HEK293 (cell line): ENCODE measurements around the gene BTRC.

ENCODE experiments used
- CTCF ChIA-PET: fragments of 350-600 bp; formaldehyde crosslinking; extraction: SDS; loops from one replicate; lab custom pipeline; 2021; ENCODE audit warnings: antibody characterized with exemption; lab: Yijun Ruan, JAX
- POLR2A ChIA-PET: fragments of 300-600 bp; formaldehyde crosslinking; extraction: SDS; loops from one replicate; lab custom pipeline; 2020; ENCODE audit warnings: antibody characterized with exemption, inconsistent platforms; lab: Yijun Ruan, JAX
- H3K27ac ChIP-seq: fragments of 200-500 bp; sonication (Bioruptor generic); 2 replicates; pipeline ENCODE4 v1.5.1; 2014; ENCODE audit warnings: low read depth, low read length, control low read depth, inconsistent platforms; ENCODE audit errors: extremely low read depth
- H3K36me3 ChIP-seq, 2 experiments: fragments of 200-500 bp in 1 of 2; sonication (Bioruptor generic) in 1 of 2; 1 replicate in 1 of 2; 2 replicates in 1 of 2; pipeline ENCODE4 v1.5.1; 2014 to 2017; ENCODE audit warnings: inconsistent platforms in 2 of 2, low read length in 2 of 2; ENCODE audit not compliant: control insufficient read depth in 2 of 2, insufficient read depth in 1 of 2
- H3K4me1 ChIP-seq: fragments of 200-500 bp; sonication (Bioruptor generic); 2 replicates; pipeline ENCODE4 v1.5.1; 2014; ENCODE audit warnings: mild to moderate bottlenecking, low read length, inconsistent platforms; ENCODE audit not compliant: control insufficient read depth, insufficient read depth
- H3K4me3 ChIP-seq: 2 replicates; pipeline ENCODE4 v1.5.1; 2011; ENCODE audit warnings: low read depth, mild to moderate bottlenecking, control low read depth, low read length, moderate library complexity
- H3K9me3 ChIP-seq: fragments of 200-500 bp; sonication (Bioruptor generic); 2 replicates; pipeline ENCODE4 v1.5.1; 2014; ENCODE audit warnings: low read depth, low read length, inconsistent platforms; ENCODE audit not compliant: control insufficient read depth, insufficient read depth
- EGR2 ChIP-seq: fragments of 450-650 bp; formaldehyde crosslinking; IDR thresholded peaks from 2 replicates; pipeline ENCODE4 v1.5.1; 2016; ENCODE audit warnings: low read depth, missing biosample characterization, missing genetic modification characterization
- MYNN ChIP-seq: fragments of 450-650 bp; formaldehyde crosslinking; IDR thresholded peaks from 2 replicates; pipeline ENCODE4 v1.5.1; 2016; ENCODE audit warnings: missing biosample characterization, missing genetic modification characterization, borderline replicate concordance
- ZFHX2 ChIP-seq: fragments of 450-650 bp; formaldehyde crosslinking; conservative IDR thresholded peaks from 2 replicates; pipeline ENCODE4 v1.5.1; 2016; ENCODE audit warnings: missing biosample characterization, missing genetic modification characterization
- ZNF341 ChIP-seq: fragments of 450-650 bp; formaldehyde crosslinking; IDR thresholded peaks from 2 replicates; pipeline ENCODE4; 2016; ENCODE audit warnings: low read depth, missing biosample characterization, missing genetic modification characterization
- ZNF660 ChIP-seq: fragments of 450-650 bp; IDR thresholded peaks from 2 replicates; pipeline ENCODE4 v1.5.1; 2018; ENCODE audit warnings: missing biosample characterization, mild to moderate bottlenecking, missing genetic modification characterization
- TF ChIP-seq, protein P1 (sequence below): fragments of 450-650 bp; formaldehyde crosslinking; IDR thresholded peaks from 2 replicates; pipeline ENCODE4 v1.5.1; 2016; ENCODE audit warnings: missing biosample characterization, missing genetic modification characterization
- TF ChIP-seq, protein P2 (sequence below): fragments of 450-650 bp; formaldehyde crosslinking; IDR thresholded peaks from 2 replicates; pipeline ENCODE4 v1.5.1; 2016; ENCODE audit warnings: missing biosample characterization, missing genetic modification characterization
- TF ChIP-seq, protein P3 (sequence below): fragments of 450-650 bp; formaldehyde crosslinking; IDR thresholded peaks from 2 replicates; pipeline ENCODE4 v1.5.1; 2017; ENCODE audit warnings: missing biosample characterization, missing genetic modification characterization

BTRC gene

DNA sequence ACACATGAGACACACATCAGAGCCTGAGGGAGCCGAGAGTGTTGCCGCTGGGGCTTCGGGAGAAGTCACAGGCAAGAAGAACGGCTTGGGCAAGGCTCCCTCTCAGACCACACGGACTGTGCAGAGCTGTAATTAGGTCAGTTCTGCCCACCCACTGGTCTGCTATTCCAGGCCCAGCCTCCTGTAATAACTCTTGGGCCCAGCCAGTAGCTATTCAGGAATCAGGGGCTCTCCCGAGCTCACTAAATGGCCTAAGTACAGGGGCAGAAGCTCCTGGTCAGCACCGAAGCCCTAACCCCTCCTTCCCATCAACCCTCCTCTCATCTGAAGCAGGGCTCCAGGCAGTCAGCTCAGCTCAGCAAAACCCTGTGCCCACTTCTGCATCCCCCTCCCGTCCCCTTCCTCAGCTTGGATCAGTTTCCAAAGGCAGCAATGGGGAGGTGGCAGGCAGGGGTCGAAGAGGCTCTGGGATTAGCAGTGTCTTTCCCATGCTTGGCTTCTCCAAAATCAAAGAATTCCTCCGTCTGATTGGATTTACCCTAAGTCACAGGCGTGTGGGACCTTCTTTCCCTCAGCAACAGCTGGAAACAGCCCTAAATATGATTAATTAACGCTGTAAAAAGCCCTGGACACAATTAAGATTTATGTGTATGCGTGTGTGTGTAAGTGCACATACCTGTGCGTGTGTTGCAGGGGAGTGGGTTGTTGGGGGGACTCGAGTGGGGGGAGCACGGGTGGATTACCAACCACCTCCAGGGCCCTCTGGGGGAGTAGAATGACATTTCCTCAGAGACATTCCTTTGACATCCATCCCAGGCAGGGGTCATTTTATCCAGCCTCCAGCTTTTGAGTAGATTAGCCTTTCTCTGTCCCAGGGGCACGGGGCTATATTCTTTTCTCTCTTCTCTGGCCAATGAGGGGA lies 48.4 kb upstream of the BTRC start:
- CTCF ChIA-PET, result interaction anchor here (0.5 to 7.4 kb wide), 11 partner anchors 8 to 265 kb away, joined by 3 to 102 read pairs (median 4); partner anchors contain the start of gene LBX1
- 0 out of 2 replicates have a peak, but pooled peaks have one; percentile 13 for TF ChIP-seq EGR2 (tag by site-specific recombination)
- TF ChIP-seq, protein P1, sequence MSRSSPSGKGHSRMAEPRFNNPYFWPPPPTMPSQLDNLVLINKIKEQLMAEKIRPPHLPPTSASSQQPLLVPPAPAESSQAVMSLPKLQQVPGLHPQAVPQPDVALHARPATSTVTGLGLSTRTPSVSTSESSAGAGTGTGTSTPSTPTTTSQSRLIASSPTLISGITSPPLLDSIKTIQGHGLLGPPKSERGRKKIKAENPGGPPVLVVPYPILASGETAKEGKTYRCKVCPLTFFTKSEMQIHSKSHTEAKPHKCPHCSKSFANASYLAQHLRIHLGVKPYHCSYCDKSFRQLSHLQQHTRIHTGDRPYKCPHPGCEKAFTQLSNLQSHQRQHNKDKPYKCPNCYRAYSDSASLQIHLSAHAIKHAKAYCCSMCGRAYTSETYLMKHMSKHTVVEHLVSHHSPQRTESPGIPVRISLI (tag by site-specific recombination), result no peak
- POLR2A ChIA-PET, result interaction anchor here (0.6 kb wide), 1 partner anchor 112 kb away, joined by 3 read pairs; no protein-coding TSS in a partner anchor

DNA sequence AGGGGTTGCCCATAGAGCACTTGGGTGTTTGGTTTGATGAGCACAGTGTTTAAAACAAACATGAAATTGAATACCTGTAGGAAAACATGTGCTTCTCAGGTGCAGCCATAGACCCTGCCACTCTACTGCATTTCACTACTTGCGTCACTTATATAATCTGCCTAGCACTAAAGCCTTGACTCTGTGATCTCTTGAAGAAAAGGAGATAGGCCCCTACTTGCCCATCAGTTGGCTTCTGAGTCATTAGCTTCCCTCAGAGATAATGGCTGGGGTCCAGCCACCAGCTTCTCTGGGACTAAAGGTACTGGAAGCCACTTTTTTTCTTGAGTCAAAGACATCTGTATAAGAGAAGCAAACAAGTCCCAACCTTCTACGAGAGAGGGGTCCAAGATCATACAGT lies 45.9 kb upstream of the BTRC start:
- no peak for TF ChIP-seq MYNN (tag by site-specific recombination)
- 0 out of 2 replicates have a peak, but pooled peaks have one; percentile 32 for TF ChIP-seq ZNF660 (tag by site-specific recombination)
- H3K4me1 ChIP-seq, result no peaks in the 10 kb centered on the region; the same call in 1 of the 2 replicates
- no peak overlapping the region for H3K4me3 ChIP-seq
- no peak overlapping the region for H3K27ac ChIP-seq
- no peaks in the 10 kb centered on the region for H3K36me3 ChIP-seq
- no peaks in the 10 kb centered on the region for H3K9me3 ChIP-seq
- POLR2A ChIA-PET, result no interaction called here
- CTCF ChIA-PET, result interaction anchor here (0.5 to 5.0 kb wide), 4 partner anchors 10 to 272 kb away, joined by 3 to 38 read pairs (median 7); no protein-coding TSS in a partner anchor

More for the DNA sequence above, 48.4 kb upstream of the BTRC start:
- Histone ChIP-seq H3K9me3 (no peaks in the 10 kb centered on the region), H3K36me3 (no peaks in the 10 kb centered on the region), H3K27ac (no peak overlapping the region), H3K4me1 (no peaks in the 10 kb centered on the region), H3K4me3 (no peak overlapping the region)

DNA sequence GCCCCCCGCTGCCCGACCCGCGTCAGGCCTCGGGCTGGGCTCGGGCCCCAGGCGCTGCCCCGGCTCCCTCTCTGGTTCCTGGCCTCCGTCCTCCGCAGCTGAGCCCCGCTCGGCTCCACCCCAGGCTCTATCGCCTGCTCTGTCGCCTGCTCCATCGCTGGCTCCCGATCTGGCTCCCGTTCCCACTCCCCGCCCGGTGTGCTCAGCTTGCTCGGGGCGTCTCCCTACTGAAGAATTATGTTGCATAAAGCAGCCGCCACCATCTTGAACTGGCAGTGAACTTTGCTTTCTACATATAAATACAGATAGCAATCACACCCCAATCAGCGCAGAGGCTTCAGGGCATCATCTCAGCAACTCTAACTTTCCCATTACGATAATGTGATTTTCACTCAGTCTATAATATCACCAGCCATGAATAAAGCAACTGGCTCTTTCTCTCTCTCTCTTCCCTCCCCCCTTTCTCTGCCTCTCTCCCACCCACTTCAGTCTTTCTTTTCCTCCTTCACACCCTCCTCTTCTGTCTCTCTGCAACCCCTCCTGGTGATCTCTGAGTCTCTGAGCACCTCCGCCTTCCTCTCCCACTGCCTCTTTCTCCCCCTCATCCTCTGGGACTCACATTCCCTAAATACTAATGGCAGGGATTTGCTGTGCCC lies 43.3 kb upstream of the BTRC start:
- ChIA-PET POLR2A (no interaction called here), CTCF (interaction anchor here (0.7 to 1.9 kb wide), 2 partner anchors 97 to 156 kb away, joined by 4 to 5 read pairs; no protein-coding TSS in a partner anchor)
- Histone ChIP-seq H3K4me1 (no peaks in the 10 kb centered on the region; the same call in 1 of the 2 replicates), H3K36me3 (no peaks in the 10 kb centered on the region), H3K4me3 (no peak overlapping the region), H3K27ac (no peak overlapping the region), H3K9me3 (no peaks in the 10 kb centered on the region)
- TF ChIP-seq ZNF341 (tag by site-specific recombination), result peak; percentile 26; the same call in 1 of the 2 replicates
- TF ChIP-seq ZFHX2 (tag by site-specific recombination), result peak; percentile 49; the same call in 1 of the 2 replicates
- TF ChIP-seq EGR2 (tag by site-specific recombination), result peak; percentile 88
- TF ChIP-seq, protein P2, sequence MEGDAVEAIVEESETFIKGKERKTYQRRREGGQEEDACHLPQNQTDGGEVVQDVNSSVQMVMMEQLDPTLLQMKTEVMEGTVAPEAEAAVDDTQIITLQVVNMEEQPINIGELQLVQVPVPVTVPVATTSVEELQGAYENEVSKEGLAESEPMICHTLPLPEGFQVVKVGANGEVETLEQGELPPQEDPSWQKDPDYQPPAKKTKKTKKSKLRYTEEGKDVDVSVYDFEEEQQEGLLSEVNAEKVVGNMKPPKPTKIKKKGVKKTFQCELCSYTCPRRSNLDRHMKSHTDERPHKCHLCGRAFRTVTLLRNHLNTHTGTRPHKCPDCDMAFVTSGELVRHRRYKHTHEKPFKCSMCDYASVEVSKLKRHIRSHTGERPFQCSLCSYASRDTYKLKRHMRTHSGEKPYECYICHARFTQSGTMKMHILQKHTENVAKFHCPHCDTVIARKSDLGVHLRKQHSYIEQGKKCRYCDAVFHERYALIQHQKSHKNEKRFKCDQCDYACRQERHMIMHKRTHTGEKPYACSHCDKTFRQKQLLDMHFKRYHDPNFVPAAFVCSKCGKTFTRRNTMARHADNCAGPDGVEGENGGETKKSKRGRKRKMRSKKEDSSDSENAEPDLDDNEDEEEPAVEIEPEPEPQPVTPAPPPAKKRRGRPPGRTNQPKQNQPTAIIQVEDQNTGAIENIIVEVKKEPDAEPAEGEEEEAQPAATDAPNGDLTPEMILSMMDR (tag by site-specific recombination), result no peak
- TF ChIP-seq, protein P3, sequence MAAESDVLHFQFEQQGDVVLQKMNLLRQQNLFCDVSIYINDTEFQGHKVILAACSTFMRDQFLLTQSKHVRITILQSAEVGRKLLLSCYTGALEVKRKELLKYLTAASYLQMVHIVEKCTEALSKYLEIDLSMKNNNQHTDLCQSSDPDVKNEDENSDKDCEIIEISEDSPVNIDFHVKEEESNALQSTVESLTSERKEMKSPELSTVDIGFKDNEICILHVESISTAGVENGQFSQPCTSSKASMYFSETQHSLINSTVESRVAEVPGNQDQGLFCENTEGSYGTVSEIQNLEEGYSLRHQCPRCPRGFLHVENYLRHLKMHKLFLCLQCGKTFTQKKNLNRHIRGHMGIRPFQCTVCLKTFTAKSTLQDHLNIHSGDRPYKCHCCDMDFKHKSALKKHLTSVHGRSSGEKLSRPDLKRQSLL (tag by site-specific recombination), result peak; percentile 97
